ENCODE data around the gene INPP5A. TPM values are rescaled to one million over a fixed set of nuclear protein-coding genes. Genes with fewer than 3 reads are reported as not detected.
"Not testable (repeated sequence)": the region's sequence is repeated elsewhere in the genome, so short reads cannot be mapped to it uniquely, and the experiment has no call there.

INPP5A gene
- total RNA-seq, 1 donor: 15.9 TPM

GRCh38 chr10:132770061-132771021 lies 232.8 kb downstream of the INPP5A start:
- no peak for DNase-seq (ENCODE audit: low read depth in 2 of 3, low spot score in 2 of 3)

- not testable (repeated sequence) for DNase-seq (ENCODE audit: low read depth in 2 of 3, low spot score in 2 of 3)
Measured at GRCh38 chr10:132772816-132773215, 235.2 kb downstream of the INPP5A start.

GRCh38 chr10:132774181-132774901 lies 236.8 kb downstream of the INPP5A start:
- DNase-seq (ENCODE audit: low read depth in 2 of 3, low spot score in 2 of 3): no peak

GRCh38 chr10:132774902-132775863 lies 237.6 kb downstream of the INPP5A start:
- no peak for DNase-seq (ENCODE audit: low read depth in 2 of 3, low spot score in 2 of 3)

- no peak for DNase-seq (ENCODE audit: low read depth in 2 of 3, low spot score in 2 of 3)
Measured at GRCh38 chr10:132776186-132776585, 238.6 kb downstream of the INPP5A start.

- no peak for DNase-seq (ENCODE audit: low read depth in 2 of 3, low spot score in 2 of 3)
Measured at GRCh38 chr10:132776821-132777220, 239.2 kb downstream of the INPP5A start.

- no peak for DNase-seq (ENCODE audit: low read depth in 2 of 3, low spot score in 2 of 3)
Measured at GRCh38 chr10:132777441-132777840, 239.9 kb downstream of the INPP5A start.

GRCh38 chr10:132779549-132780294 lies 242.1 kb downstream of the INPP5A start:
- no peak for DNase-seq (ENCODE audit: low read depth in 2 of 3, low spot score in 2 of 3)

GRCh38 chr10:132780356-132780755 lies 242.8 kb downstream of the INPP5A start:
- no peak for DNase-seq (ENCODE audit: low read depth in 2 of 3, low spot score in 2 of 3)

- DNase-seq (ENCODE audit: low read depth in 2 of 3, low spot score in 2 of 3): no peak
Measured at GRCh38 chr10:132781556-132781955, 244.0 kb downstream of the INPP5A start.

- DNase-seq (ENCODE audit: low read depth in 2 of 3, low spot score in 2 of 3): no peak
Measured at GRCh38 chr10:132783165-132783939, 245.8 kb downstream of the INPP5A start.

- DNase-seq (ENCODE audit: low read depth in 2 of 3, low spot score in 2 of 3): no peak
Measured at GRCh38 chr10:132783940-132784865, 246.6 kb downstream of the INPP5A start.

- no peak for DNase-seq (ENCODE audit: low read depth in 2 of 3, low spot score in 2 of 3)
Measured at GRCh38 chr10:132784866-132785722, 247.5 kb downstream of the INPP5A start.

- DNase-seq (ENCODE audit: low read depth in 2 of 3, low spot score in 2 of 3): no peak
Measured at GRCh38 chr10:132785723-132786475, 248.3 kb downstream of the INPP5A start, which contains the start of gene NKX6-2. Gene NKX6-2, minus strand, starts transcription at chr10:132786147. Its CDS starts 199 bp downstream, at chr10:132785948.

- DNase-seq (ENCODE audit: low read depth in 2 of 3, low spot score in 2 of 3): no peak
Measured at GRCh38 chr10:132786476-132786883, 248.9 kb downstream of the INPP5A start.

GRCh38 chr10:132786884-132787494 lies 249.4 kb downstream of the INPP5A start:
- DNase-seq (ENCODE audit: low read depth in 2 of 3, low spot score in 2 of 3): no peak
